Central memory CD8-positive, alpha-beta T cell (primary cell): Measurements from ENCODE around the gene RPS6KA4.

ENCODE experiments used
- ATAC-seq: fragments of 150-1000 bp; cut with Tn5 transposase; replicated peaks from 2 replicates; pipeline ENCODE4 v1.10.0; 2022; ENCODE audit warnings: mild to moderate bottlenecking, moderate FRiP score, moderate number of reproducible peaks; ENCODE audit not compliant: poor library complexity, severe bottlenecking; ENCODE audit errors: extremely low read depth
- DNase-seq, 2 donors: peaks; one replicate each; pipeline ENCODE4 v3.0.0; 2021; ENCODE audit warnings: low spot score in 2 of 2
- H3K27ac Mint-ChIP-seq: one replicate; pipeline ENCODE4 v1.8.0; 2022; ENCODE audit warnings: low read depth, mild to moderate bottlenecking, moderate library complexity, mixed read lengths
- H3K27me3 Mint-ChIP-seq: one replicate; pipeline ENCODE4 v1.8.0; 2022; ENCODE audit warnings: mixed read lengths
- H3K36me3 Mint-ChIP-seq: one replicate; pipeline ENCODE4 v1.8.0; 2022; ENCODE audit warnings: mild to moderate bottlenecking, moderate library complexity, mixed read lengths; ENCODE audit not compliant: insufficient read depth
- H3K4me1 Mint-ChIP-seq: one replicate; pipeline ENCODE4 v1.8.0; 2022; ENCODE audit warnings: mixed read lengths
- H3K4me3 Mint-ChIP-seq: one replicate; pipeline ENCODE4 v1.8.0; 2022; ENCODE audit warnings: mild to moderate bottlenecking, moderate library complexity, mixed read lengths
- H3K9me3 Mint-ChIP-seq: one replicate; pipeline ENCODE4 v1.8.0; 2022; ENCODE audit warnings: mixed read lengths

The RPS6KA4 gene

GRCh38 chr11:64355078-64355940 lies 3.7 kb upstream of the RPS6KA4 start:
- no peaks in the 10 kb centered on the region for H3K27me3 Mint-ChIP-seq
- ATAC-seq (no peak), DNase-seq (no peak)
- no peak overlapping the region for H3K4me3 Mint-ChIP-seq
- no peak overlapping the region for H3K27ac Mint-ChIP-seq
- peaks cover 33% of the 10 kb centered on the region for H3K4me1 Mint-ChIP-seq
- H3K36me3 Mint-ChIP-seq, result peaks cover 9% of the 10 kb centered on the region
- no peaks in the 10 kb centered on the region for H3K9me3 Mint-ChIP-seq

DNA sequence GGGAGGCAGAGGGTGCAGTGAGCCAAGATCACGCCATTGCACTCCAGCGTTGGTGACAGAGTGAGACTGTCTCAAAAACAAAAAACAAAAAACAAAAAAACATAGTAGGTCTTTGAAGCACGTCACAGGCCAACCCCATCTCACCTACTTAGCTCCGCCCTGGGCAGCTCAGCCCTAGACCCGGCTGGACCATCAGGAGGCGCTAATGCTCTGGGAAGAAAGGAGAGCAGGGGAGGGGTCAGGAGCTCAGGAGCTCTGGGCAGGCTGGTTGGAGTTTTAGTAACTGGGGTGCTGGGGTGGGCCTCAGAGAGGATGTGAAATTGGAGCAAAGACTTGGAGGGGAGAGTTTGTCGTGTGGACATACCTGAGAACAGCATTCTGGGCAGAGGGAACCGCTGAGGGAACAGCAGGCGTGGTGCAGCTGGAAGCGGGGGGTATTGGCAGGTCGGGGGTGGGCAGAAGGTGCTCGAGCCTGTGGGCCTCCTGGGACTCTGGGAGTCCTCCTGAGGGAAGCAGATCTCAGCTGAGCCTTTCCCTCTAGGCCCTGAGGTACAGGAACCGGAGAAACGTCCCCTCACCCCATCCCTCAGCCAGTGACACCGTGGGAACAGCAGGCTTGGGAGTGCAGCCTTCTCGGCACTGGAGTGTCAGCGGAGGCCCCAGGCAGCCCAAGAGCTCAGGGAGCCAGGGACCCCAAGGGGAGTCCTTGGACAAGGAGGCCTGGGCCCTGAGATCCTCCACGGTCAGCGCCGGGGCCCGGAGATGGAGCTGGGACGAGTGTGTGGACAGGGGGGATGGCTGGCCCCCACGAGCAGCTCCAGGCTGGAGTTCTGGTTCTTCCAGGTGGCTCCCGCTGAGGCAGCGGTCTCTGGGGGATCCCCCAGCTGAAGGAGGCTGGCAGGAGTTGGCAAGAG lies 2.2 kb upstream of the RPS6KA4 start:
- Mint-ChIP-seq H3K4me3 (peak overlapping the region; percentile 60), H3K4me1 (peaks cover 29% of the 10 kb centered on the region), H3K27ac (peak overlapping the region; percentile 74), H3K27me3 (no peaks in the 10 kb centered on the region), H3K36me3 (peaks cover 11% of the 10 kb centered on the region), H3K9me3 (no peaks in the 10 kb centered on the region)
- ATAC-seq (no peak), DNase-seq (no peak)

DNA sequence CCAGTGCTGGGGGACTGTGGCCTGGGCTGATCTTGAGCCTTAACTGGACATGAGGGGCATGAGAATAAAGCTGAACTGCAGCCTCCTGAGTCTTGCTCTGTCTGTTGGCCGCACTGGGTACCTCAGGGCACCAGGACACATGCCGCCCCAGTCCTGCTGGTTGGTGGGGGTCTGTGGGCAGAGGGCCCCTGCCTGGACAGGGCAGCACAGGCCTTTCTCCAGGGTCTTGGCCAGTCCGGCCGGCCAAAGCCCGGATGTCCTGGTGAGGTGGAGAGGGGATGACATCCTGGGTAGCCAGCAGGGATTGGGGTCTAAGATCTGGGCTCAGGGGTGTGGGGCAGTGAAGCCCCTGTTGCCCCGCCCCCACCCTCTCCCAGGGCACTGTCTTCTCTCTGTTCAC lies 1.5 kb upstream of the RPS6KA4 start:
- ATAC-seq (no peak), DNase-seq (no peak)
- Mint-ChIP-seq H3K36me3 (peaks cover 10% of the 10 kb centered on the region), H3K27ac (no peak overlapping the region), H3K9me3 (no peaks in the 10 kb centered on the region), H3K4me3 (peak overlapping the region; percentile 95), H3K4me1 (peaks cover 29% of the 10 kb centered on the region), H3K27me3 (no peaks in the 10 kb centered on the region)

GRCh38 chr11:64357904-64358535 lies 942 bp upstream of the RPS6KA4 start:
- peaks cover 29% of the 10 kb centered on the region for H3K4me1 Mint-ChIP-seq
- H3K36me3 Mint-ChIP-seq, result peaks cover 12% of the 10 kb centered on the region
- no peak overlapping the region for H3K27ac Mint-ChIP-seq
- H3K9me3 Mint-ChIP-seq, result no peaks in the 10 kb centered on the region
- H3K27me3 Mint-ChIP-seq, result no peaks in the 10 kb centered on the region
- ATAC-seq, result no peak
- no peak for DNase-seq
- peak overlapping the region; percentile 95 for H3K4me3 Mint-ChIP-seq

- Mint-ChIP-seq H3K9me3 (no peaks in the 10 kb centered on the region), H3K4me3 (peak overlapping the region; percentile 95), H3K27ac (no peak overlapping the region), H3K4me1 (peaks cover 29% of the 10 kb centered on the region), H3K27me3 (no peaks in the 10 kb centered on the region), H3K36me3 (peaks cover 16% of the 10 kb centered on the region)
- ATAC-seq (no peak), DNase-seq (no peak)
Observed at GRCh38 chr11:64358536-64358906, 441 bp upstream of the RPS6KA4 start.

DNA sequence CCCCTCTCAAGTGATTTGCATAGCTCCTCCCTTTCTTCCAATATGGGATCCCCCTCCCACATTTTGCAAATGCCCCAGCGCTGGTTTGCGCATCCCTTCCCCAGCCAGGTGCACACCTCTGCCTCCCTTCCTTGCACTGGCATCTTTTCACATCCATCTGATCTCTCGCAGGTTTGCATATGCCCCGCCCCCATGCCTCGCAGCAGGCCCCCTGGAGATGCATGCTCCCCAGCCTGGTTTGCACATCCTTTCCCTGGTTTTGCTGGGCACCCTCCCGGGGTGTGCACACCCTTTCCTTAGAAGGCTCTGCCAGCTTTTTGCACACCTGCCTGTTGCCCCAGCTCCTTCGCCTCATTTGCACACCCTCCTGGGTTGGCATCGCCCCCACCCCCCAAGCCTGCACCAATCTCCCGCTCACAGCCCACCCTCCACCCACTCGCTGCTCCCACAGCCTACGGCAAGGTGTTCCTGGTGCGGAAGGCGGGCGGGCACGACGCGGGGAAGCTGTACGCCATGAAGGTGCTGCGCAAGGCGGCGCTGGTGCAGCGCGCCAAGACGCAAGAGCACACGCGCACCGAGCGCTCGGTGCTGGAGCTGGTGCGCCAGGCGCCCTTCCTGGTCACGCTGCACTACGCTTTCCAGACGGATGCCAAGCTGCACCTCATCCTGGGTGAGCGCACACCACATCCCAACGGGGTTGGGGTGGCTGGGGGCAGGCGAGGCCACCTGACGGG lies 917 bp downstream of the RPS6KA4 start:
- ATAC-seq (no peak), DNase-seq (no peak)
- H3K4me1 Mint-ChIP-seq, result peaks cover 29% of the 10 kb centered on the region
- H3K27me3 Mint-ChIP-seq, result no peaks in the 10 kb centered on the region
- peak overlapping the region; percentile 95 for H3K4me3 Mint-ChIP-seq
- peak overlapping the region; percentile 87 for H3K27ac Mint-ChIP-seq
- H3K9me3 Mint-ChIP-seq, result no peaks in the 10 kb centered on the region
- peaks cover 23% of the 10 kb centered on the region for H3K36me3 Mint-ChIP-seq

DNA sequence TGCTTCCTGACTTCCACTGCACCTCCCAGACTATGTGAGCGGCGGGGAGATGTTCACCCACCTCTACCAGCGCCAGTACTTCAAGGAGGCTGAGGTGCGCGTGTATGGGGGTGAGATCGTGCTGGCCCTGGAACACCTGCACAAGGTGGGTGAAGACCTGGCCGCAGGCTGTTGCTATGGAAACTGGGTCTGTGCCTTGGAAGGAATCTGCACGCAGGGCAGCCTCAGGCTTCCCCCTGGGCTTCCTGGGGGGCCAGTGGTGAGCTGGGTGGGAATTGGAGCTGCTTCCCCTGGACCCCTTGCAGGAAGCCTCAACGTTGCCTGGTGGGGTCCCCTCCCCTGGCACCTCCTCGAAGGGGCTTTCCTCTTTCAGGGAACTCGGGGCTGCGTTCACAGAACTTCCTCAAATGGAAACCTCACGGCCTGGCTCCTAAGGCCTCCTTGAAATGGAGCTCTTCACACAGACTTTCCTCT lies 1.5 kb downstream of the RPS6KA4 start:
- Mint-ChIP-seq H3K27ac (no peak overlapping the region), H3K27me3 (no peaks in the 10 kb centered on the region), H3K36me3 (peaks cover 28% of the 10 kb centered on the region), H3K4me1 (peaks cover 29% of the 10 kb centered on the region), H3K4me3 (peak overlapping the region; percentile 95), H3K9me3 (no peaks in the 10 kb centered on the region)
- ATAC-seq (no peak), DNase-seq (no peak)

DNA sequence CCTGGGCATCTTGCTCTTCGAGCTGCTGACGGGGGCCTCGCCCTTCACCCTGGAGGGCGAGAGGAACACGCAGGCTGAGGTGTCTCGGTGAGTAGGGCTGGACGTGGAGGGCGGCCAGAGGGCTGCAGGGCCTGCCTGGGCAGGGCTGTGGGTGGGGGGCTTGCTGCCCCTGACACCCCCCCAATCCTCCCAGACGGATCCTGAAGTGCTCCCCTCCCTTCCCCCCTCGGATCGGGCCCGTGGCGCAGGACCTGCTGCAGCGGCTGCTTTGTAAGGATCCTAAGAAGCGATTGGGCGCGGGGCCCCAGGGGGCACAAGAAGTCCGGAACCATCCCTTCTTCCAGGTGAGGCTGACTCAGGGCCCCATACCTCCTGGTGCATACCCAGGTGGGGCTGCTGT lies 2.7 kb downstream of the RPS6KA4 start:
- Mint-ChIP-seq H3K4me3 (no peak overlapping the region), H3K4me1 (peaks cover 26% of the 10 kb centered on the region), H3K27me3 (no peaks in the 10 kb centered on the region), H3K36me3 (peaks cover 34% of the 10 kb centered on the region), H3K9me3 (no peaks in the 10 kb centered on the region), H3K27ac (no peak overlapping the region)
- DNase-seq, result no peak
- no peak for ATAC-seq

- H3K9me3 Mint-ChIP-seq, result no peaks in the 10 kb centered on the region
- H3K4me1 Mint-ChIP-seq, result peaks cover 24% of the 10 kb centered on the region
- H3K27ac Mint-ChIP-seq, result no peak overlapping the region
- no peaks in the 10 kb centered on the region for H3K27me3 Mint-ChIP-seq
- DNase-seq (no peak), ATAC-seq (no peak)
- H3K36me3 Mint-ChIP-seq, result peaks cover 39% of the 10 kb centered on the region
- H3K4me3 Mint-ChIP-seq, result no peak overlapping the region
Observed at GRCh38 chr11:64362339-64362738, 3.4 kb downstream of the RPS6KA4 start.

DNA sequence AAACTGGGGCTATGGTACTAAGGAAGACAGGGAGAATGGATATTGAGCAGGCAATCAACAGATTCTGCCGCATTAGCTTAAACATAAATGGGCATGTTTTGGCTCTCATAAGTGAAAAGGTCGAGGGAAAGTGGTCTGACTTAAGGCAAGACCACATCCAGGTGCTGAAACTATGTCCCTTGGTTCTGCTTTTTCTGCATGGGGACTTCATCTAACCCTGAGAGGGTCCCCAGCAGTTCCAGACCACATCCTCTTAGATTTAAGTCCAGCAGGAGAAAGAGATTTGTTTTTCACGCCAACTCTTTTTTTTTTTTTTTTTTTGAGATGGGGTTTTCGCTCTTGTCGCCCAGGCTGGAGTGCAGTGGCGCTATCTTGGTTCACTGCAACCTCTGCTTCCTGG lies 5.5 kb downstream of the RPS6KA4 start:
- ATAC-seq (no peak), DNase-seq (no peak)
- Mint-ChIP-seq H3K9me3 (no peaks in the 10 kb centered on the region), H3K27me3 (no peaks in the 10 kb centered on the region), H3K4me3 (no peak overlapping the region), H3K27ac (no peak overlapping the region), H3K4me1 (peaks cover 12% of the 10 kb centered on the region), H3K36me3 (peaks cover 41% of the 10 kb centered on the region)

- DNase-seq (no peak), ATAC-seq (no peak)
- no peak overlapping the region for H3K4me3 Mint-ChIP-seq
- no peaks in the 10 kb centered on the region for H3K9me3 Mint-ChIP-seq
- peaks cover 40% of the 10 kb centered on the region for H3K36me3 Mint-ChIP-seq
- no peak overlapping the region for H3K27ac Mint-ChIP-seq
- no peaks in the 10 kb centered on the region for H3K27me3 Mint-ChIP-seq
- H3K4me1 Mint-ChIP-seq, result peaks cover 7% of the 10 kb centered on the region
Observed at GRCh38 chr11:64364911-64365310, 5.9 kb downstream of the RPS6KA4 start.

GRCh38 chr11:64366751-64367150 lies 7.8 kb downstream of the RPS6KA4 start:
- Mint-ChIP-seq H3K4me3 (no peak overlapping the region), H3K27ac (peak overlapping the region; percentile 82), H3K4me1 (no peaks in the 10 kb centered on the region), H3K27me3 (no peaks in the 10 kb centered on the region), H3K36me3 (peaks cover 43% of the 10 kb centered on the region), H3K9me3 (no peaks in the 10 kb centered on the region)
- DNase-seq, result no peak
- no peak for ATAC-seq
